ENCODE results near the gene STAT3.

The STAT3 gene

DNA sequence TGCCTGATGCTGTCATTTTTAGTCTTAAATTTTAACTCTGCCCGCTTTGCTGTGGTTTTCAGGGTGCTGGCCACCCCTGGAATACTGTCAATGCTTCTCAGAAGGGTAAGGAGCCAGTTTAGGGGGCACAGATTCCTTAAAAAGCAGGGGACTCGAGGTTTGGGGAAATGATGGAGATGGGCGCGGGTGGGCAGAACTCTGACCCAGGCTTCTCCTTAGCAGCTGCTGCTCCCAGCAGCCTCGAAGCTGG lies 76.3 kb downstream of the STAT3 start:
- H3K4me3 ChIP-seq (ENCODE audit: low read depth, low read length): no peak overlapping the region
- DNase-seq (ENCODE audit: low read depth): no peak
- TF ChIP-seq, protein P1, sequence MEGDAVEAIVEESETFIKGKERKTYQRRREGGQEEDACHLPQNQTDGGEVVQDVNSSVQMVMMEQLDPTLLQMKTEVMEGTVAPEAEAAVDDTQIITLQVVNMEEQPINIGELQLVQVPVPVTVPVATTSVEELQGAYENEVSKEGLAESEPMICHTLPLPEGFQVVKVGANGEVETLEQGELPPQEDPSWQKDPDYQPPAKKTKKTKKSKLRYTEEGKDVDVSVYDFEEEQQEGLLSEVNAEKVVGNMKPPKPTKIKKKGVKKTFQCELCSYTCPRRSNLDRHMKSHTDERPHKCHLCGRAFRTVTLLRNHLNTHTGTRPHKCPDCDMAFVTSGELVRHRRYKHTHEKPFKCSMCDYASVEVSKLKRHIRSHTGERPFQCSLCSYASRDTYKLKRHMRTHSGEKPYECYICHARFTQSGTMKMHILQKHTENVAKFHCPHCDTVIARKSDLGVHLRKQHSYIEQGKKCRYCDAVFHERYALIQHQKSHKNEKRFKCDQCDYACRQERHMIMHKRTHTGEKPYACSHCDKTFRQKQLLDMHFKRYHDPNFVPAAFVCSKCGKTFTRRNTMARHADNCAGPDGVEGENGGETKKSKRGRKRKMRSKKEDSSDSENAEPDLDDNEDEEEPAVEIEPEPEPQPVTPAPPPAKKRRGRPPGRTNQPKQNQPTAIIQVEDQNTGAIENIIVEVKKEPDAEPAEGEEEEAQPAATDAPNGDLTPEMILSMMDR (conservative IDR thresholded peaks at IDR 0.05; ENCODE audit: low read depth, low read length): no peak

DNA sequence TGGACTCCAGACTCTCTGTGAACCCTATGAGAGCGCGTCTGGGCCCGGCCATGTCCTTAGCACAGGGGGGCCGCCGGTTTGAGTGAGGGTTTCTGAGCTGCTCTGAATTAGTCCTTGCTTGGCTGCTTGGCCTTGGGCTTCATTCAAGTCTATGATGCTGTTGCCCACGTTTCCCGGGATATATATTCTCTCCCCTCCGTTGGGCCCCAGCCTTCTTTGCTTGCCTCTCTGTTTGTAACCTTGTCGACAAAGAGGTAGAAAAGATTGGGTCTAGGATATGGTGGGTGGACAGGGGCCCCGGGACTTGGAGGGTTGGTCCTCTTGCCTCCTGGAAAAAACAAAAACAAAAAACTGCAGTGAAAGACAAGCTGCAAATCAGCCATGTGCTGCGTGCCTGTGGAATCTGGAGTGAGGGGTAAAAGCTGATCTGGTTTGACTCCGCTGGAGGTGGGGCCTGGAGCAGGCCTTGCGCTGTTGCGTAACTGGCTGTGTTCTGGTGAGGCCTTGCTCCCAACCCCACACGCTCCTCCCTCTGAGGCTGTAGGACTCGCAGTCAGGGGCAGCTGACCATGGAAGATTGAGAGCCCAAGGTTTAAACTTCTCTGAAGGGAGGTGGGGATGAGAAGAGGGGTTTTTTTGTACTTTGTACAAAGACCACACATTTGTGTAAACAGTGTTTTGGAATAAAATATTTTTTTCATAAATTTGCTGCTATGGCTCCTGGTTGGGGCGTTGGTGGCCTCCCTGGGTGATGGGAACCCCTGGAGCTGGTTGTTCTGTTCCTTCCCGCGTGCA lies 76.8 kb downstream of the STAT3 start:
- no peak overlapping the region for H3K4me3 ChIP-seq (ENCODE audit: low read depth, low read length)
- DNase-seq (ENCODE audit: low read depth): peak; percentile 96
- TF ChIP-seq, protein P1 (conservative IDR thresholded peaks at IDR 0.05; ENCODE audit: low read depth, low read length): no peak

DNA sequence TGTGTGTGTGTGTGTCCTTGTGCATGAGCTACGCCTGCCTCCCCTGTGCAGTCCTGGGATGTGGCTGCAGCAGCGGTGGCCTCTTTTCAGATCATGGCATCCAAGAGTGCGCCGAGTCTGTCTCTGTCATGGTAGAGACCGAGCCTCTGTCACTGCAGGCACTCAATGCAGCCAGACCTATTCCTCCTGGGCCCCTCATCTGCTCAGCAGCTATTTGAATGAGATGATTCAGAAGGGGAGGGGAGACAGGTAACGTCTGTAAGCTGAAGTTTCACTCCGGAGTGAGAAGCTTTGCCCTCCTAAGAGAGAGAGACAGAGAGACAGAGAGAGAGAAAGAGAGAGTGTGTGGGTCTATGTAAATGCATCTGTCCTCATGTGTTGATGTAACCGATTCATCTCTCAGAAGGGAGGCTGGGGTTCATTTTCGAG lies 77.4 kb downstream of the STAT3 start:
- no peak for DNase-seq (ENCODE audit: low read depth)
- no peak overlapping the region for H3K4me3 ChIP-seq (ENCODE audit: low read depth, low read length)
- TF ChIP-seq, protein P1 (conservative IDR thresholded peaks at IDR 0.05; ENCODE audit: low read depth, low read length): no peak

DNA sequence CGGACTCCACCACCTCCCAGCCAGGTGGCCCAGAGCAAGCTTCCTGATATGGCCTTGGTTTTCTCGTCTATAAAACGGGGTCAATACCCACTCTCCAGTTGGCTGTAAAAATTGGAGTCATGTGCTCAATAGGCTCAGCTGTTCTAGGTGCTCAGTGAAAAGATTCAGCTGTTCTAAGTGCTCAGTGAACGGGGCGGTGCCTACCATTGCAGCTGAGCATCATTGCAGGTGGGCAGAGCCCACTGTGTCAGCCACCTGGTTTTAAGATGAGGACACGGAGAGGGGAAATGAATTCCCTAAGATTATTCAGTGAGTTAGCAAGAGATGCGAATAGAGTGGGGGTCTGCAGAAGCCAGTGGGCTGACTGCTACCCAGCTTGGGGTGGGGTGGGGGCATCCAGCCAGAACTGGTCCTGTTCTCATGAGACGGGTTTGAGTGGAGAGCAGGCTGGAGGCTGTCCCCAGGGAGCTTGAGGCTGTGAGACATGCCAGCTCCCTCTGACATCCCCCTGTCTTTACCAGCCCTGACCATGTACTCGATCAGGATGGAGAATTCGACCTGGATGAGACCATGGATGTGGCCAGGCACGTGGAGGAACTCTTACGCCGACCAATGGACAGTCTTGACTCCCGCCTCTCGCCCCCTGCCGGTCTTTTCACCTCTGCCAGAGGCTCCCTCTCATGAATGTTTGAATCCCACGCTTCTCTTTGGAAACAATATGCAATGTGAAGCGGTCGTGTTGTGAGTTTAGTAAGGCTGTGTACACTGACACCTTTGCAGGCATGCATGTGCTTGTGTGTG lies 78.1 kb downstream of the STAT3 start:
- DNase-seq (ENCODE audit: low read depth): no peak
- TF ChIP-seq, protein P1 (conservative IDR thresholded peaks at IDR 0.05; ENCODE audit: low read depth, low read length): peak; percentile 35
- H3K4me3 ChIP-seq (ENCODE audit: low read depth, low read length): no peak overlapping the region

DNA sequence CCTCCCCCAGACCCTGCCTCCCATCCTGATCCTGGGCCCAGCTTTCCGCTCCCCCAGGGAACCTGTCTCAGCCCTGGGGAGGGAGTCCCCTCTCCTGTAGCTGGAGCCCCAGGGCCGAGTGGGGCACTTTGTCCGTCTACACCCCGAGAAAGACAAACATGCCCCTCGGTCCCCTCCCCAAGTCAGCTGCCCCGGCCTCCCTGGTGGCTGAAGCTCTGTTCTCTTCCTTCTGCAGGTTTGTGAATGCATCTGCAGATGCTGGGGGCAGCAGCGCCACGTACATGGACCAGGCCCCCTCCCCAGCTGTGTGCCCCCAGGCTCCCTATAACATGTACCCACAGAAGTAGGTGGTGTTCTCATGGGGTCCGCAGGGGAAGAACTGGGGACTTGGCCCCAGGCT lies 79.1 kb downstream of the STAT3 start:
- DNase-seq (ENCODE audit: low read depth): no peak
- TF ChIP-seq, protein P1 (conservative IDR thresholded peaks at IDR 0.05; ENCODE audit: low read depth, low read length): no peak
- H3K4me3 ChIP-seq (ENCODE audit: low read depth, low read length): no peak overlapping the region

DNA sequence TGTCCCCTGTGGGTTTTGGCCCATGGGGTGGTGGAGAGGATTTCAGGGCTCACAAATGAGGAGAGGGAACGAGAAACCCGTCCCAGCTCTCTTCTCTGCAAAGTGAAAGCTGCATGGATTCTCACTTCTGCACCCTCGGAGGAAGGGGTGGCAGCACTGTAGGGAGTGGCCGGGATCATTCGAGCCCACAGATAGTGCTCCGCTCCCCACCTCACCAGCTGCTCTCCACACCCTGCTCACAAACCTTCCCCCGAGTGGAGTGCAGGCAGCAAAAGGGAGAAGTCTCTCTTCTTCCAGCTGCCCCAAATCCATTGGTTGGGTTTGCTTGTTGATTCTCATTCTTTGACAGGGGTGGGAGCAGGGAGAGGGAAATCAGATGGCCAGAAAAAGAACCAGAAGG lies 79.8 kb downstream of the STAT3 start:
- DNase-seq (ENCODE audit: low read depth): no peak
- no peak overlapping the region for H3K4me3 ChIP-seq (ENCODE audit: low read depth, low read length)
- TF ChIP-seq, protein P1 (conservative IDR thresholded peaks at IDR 0.05; ENCODE audit: low read depth, low read length): no peak

Measured in choroid plexus epithelial cell (primary cell).